Measurements from ENCODE around the gene SLC39A6.
"Not testable (repeated sequence)": the region's sequence is repeated elsewhere in the genome, so short reads cannot be mapped to it uniquely, and the experiment has no call there.

SLC39A6 gene

GRCh38 chr18:36135264-36135663 is 6.1 kb upstream of the SLC39A6 start:
- no peak for DNase-seq

GRCh38 chr18:36132756-36133155 is 3.6 kb upstream of the SLC39A6 start:
- DNase-seq = no peak

GRCh38 chr18:36131692-36132483 is 2.7 kb upstream of the SLC39A6 start:
- no peak for DNase-seq

GRCh38 chr18:36130883-36131653 is 1.9 kb upstream of the SLC39A6 start:
- DNase-seq = no peak

GRCh38 chr18:36130039-36130831 is 1.1 kb upstream of the SLC39A6 start:
- no peak for DNase-seq

- DNase-seq = no peak
Measured at GRCh38 chr18:36128907-36129299, 237 bp downstream of the SLC39A6 start.

- DNase-seq = no peak
Measured at GRCh38 chr18:36128530-36128870, 640 bp downstream of the SLC39A6 start.

GRCh38 chr18:36127836-36128529 is 1.2 kb downstream of the SLC39A6 start:
- DNase-seq = no peak

GRCh38 chr18:36126668-36127067 is 2.5 kb downstream of the SLC39A6 start:
- DNase-seq = no peak

- no peak for DNase-seq
Measured at GRCh38 chr18:36124841-36125240, 4.3 kb downstream of the SLC39A6 start.

GRCh38 chr18:36120297-36120696 is 8.8 kb downstream of the SLC39A6 start:
- no peak for DNase-seq

- not testable (repeated sequence) for DNase-seq
Measured at GRCh38 chr18:36116771-36117170, 12.4 kb downstream of the SLC39A6 start.

- DNase-seq = no peak
Measured at GRCh38 chr18:36114738-36115137, 14.4 kb downstream of the SLC39A6 start.

- DNase-seq = no peak
Measured at GRCh38 chr18:36114251-36114650, 14.9 kb downstream of the SLC39A6 start.

- DNase-seq = no peak
Measured at GRCh38 chr18:36112302-36112701, 16.8 kb downstream of the SLC39A6 start.

- no peak for DNase-seq
Measured at GRCh38 chr18:36109737-36110136, 19.4 kb downstream of the SLC39A6 start.

GRCh38 chr18:36108601-36109000 is 20.5 kb downstream of the SLC39A6 start:
- DNase-seq = no peak

- no peak for DNase-seq
Measured at GRCh38 chr18:36108196-36108595, 20.9 kb downstream of the SLC39A6 start.

- no peak for DNase-seq
Measured at GRCh38 chr18:36107477-36107876, 21.7 kb downstream of the SLC39A6 start.

- no peak for DNase-seq
Measured at GRCh38 chr18:36104749-36105148, 24.4 kb downstream of the SLC39A6 start.

GRCh38 chr18:36101943-36102342 is 27.2 kb downstream of the SLC39A6 start:
- no peak for DNase-seq

- DNase-seq = no peak
Measured at GRCh38 chr18:36099311-36099710, 29.8 kb downstream of the SLC39A6 start.

GRCh38 chr18:36096955-36097354 is 32.2 kb downstream of the SLC39A6 start:
- DNase-seq = no peak

All from activated naive CD4-positive, alpha-beta T cell treated with anti-CD3 and anti-CD28 coated beads, Interleukin-2, amount 50 U/mL, for 16 hours (primary cell).